OCI-M1 (cell line): ENCODE data around the gene INPP5A.
"Not testable (repeated sequence)": the region's sequence is repeated elsewhere in the genome, so short reads cannot be mapped to it uniquely, and the experiment has no call there.

Experiments used
- DNase-seq: peaks from one replicate; lab custom pipeline; 2025; lab: John Stamatoyannopoulos, UW

The INPP5A gene

DNA sequence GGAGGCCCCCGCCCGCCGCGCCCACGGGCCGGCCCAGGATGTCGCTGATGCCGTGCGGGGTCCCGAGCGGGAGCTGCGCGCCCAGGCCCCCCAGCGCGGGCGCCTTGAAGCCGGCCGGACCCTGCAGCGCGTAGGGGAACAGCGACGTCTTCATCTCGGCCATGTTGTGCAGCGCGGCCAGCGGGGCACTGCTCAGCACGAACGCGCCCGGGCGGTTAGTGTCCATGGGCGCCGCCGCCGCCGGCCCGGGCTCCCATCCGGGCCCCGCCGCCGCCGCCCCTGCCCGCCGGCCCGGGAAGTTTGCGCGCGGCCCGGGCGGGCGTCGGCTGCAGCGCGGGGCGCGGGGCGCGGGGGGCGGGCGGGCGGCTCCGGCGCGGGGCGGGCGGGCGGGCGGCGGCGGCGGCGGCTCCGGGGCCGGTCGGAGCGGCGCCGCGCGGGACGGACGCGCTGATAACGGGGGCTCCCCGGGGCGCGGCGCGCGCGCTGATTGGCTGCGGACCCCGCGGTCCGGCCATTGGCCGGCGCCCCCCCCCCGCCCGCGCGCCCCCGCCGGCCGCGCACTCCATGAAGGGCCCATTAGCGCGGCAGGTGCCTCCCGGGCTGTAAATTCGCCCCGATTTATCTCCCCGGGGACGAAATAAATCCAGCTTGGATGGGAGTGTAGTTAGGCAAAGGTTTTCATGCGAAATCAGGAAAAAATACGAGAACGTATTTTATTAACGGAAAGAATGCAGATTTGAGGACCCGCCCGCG is 248.3 kb downstream of the INPP5A start, which contains the start of gene NKX6-2:
Gene NKX6-2, minus strand, starts transcription at position 425 of the 753 bp plus-strand sequence. Its CDS starts 199 bp downstream, at position 226.
- no peak for DNase-seq

DNA sequence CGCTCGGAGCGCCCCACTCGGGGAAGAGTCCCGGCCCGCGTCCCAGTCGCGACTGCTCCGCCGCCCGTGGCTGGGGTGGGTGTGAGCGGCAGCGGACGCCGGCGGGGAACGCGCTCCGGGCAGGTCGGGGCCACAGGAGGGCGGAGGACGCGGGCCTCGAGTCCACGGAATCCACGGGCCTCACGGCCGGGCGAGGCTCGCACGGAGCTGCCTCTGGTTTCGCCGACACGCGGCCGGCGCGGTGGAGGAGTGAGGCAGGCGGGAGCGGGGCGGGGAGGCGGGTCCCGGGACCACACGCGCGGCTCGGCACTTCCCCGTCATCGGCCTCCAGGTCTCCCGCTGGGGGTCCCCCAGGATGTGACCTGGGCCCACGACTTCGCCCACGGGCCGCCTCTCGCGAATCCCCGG is 248.9 kb downstream of the INPP5A start:
- DNase-seq = no peak

DNA sequence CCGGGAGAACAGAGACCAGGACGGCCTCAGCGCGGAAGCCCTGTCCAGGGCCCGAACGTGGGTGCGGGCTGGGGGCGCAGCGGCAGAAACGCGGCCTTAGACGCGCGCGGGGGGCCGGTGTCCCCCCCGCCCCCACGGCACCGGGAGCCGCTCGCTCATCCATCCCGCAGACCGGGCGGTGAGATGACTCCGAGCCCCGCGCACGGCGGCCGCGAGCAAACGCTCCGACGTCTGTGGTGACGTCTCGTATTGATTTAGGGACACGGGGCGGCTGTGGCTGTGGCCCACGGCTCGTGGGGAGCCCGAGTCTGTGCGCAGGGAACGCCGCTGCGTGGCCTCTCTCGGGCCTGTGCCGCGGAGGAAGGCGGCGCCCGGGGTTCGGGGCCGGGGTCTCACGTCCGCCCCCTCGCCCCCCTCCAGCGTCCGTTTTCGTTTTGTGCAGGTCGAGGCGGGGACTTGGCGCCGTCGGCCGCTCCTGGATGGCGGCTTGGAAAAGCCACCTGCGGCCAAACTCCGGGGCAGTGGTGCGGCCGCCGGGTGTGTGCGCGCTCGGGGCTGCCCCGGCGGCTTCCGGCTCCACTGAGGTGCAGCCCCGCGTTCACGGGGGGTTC is 249.4 kb downstream of the INPP5A start:
- no peak for DNase-seq

DNA sequence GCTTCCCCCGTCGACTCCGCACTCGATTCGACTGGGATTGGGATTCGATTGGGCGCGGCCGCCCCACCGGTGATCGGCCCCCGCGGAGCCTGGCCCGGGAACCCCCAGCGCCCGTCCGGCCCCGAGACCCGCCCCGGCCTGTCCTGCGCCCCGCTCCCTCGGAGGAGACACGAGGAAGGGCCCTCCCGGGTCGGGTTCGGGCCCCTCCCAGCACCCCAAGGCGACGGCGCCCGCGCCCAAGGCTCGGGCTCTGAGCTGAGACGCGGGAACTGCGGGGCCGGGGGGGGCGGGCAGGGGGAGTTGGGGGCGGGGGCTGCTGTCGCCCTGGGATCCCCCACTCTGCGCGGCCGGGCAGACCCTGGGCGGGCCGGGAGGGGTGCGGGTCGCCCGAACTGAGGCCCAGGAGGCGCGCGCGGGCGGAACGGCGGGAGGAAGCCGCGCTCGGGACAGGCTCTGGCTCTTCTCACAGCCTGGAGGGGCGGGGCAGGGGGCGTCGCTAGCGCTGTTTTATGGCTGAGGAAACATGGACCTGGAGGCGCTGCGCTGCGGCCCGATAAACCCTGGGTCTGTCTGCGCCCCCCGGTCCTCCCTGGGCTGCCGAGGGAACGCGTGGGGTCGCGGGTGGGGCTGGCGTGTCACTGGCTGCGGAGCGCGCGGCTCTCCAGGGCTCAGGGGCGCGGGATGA is 250.1 kb downstream of the INPP5A start:
- DNase-seq = no peak

DNA sequence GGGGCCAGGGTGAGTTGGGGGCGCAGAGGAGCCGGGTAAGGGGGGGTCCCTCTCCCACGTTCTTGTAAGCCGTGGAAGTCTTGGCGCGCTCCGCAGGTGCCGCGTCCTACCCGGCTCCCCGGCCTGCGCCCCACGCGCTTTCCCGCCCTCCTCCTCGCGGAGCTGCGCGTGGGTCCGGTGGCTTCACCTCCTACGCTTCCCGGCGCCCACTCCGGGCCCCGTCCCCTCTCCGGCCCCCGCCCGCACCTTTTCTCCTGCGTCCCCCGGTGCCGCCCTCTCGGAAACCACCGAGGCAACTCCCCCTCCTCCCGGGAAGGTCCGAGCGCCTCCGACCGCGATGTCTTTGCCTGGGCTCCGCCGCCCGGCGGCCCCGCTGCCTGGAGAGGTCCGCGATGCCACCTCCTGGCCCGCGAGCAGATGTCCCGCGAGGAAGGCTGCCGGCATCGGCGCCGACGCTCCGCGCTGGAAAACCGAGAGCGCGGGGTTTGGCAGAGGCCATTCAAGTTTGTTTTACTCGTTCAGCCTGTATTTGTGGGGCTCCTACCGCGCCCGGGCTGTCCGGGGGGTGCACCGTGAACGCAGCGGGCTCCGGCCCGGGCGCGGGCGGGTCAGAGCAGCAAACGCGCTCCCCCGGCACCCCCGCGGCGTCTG is 250.7 kb downstream of the INPP5A start:
- no peak for DNase-seq

DNA sequence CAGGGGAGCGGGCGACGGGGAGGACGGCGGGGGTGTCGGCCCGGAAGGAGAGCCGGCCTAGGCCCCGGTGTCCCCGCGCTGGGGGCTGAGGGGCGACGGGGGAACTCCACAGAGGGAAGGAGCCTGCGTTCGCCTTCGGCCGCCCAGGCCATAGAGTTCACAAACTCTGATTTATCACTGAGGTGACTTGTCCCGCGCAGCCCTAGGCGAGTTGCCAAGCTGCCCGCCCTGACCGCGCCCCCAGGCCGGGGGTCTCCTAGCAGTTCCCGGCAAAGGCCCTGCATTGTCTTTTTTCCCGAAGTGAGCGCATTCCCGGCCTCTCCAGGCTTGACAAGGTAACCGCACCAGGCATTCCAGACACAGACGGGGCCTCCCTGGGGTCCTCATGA is 251.2 kb downstream of the INPP5A start:
- DNase-seq = no peak

DNA sequence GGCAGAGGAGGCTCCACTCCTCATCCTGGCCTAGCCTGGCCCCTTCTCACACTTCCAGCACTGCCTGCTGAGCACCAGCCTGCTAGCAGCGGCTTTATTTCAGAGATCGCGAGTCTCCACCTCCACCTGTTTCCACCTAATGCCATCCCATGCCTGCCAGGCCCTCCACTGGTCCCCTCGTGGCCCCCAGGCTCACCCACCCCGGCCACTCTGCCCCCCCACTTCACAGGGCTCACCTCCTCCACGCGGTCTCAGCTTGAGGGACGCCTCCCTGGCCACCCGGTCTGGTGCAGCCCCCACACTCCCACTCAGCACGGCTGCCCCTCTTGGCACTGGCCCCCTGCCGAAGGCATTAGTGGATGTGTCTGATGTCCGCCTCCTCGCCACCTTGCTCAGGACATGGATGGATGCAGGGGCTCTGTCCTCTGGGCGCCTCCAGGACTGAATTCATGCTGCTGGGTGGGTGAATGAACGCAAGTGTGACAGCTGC is 252.1 kb downstream of the INPP5A start:
- no peak for DNase-seq

DNA sequence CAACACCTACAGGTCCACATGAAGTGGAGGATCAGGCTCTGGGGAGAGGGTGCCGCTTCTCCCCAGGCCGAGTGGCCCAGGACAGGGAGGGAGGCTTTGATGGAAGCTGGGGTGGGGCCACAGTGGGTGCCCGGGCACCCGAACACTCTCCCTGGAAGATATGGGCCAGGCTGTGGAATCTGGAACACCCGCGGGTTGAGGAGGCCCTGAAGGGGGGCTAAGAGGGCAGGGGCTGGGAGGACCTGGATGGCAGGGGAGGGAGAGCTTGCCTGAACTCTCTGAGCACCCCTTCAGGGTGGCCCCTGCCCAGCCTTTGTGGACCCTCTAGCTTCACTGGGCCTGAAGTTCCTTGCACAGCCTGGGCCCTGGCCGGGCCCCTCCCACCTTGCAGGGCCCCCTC is 252.9 kb downstream of the INPP5A start:
- DNase-seq = no peak

DNA sequence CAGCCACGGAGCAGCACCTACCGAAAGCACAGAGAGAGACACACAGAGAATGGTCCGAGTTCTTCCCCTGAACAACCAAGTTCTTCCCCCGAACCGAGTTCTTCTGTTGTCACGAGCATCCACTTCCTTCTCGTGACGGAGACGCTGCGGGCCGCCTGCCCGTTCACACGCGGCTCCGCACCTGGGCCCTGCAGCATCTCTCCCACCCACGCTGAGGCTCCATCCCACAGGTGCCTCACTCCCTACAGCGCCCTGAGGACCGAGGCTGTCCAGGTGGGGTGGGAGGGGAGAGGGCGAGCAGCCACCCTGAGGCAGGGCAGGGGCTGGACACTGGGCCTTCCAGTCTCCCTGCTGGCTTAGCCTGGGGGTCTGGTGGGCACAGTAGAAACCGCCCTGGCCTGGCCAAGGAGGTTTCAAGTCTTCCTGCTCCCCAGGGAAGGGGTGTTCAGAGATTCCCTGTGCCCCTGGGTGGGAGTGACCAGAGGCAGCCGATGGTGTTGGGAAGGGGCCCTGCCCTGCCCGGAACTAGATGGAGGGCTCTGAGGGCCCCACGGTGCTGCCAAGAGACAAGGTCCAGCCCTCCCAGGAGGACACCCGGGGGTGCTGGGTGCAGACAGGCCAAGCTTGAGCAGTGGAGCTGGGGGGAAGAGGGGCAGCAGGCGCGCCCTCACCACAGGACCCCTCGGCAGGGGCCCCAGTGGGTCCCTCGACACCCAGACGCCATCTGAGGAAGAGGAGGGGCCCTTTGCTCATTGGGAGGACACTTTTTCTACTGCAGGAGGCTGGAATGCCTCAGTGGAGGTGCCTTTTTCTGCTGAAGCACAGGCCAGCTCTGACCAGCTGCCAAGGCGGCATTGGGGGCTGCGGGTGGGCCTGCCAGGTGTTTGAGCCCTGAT is 253.6 kb downstream of the INPP5A start:
- DNase-seq = no peak

DNA sequence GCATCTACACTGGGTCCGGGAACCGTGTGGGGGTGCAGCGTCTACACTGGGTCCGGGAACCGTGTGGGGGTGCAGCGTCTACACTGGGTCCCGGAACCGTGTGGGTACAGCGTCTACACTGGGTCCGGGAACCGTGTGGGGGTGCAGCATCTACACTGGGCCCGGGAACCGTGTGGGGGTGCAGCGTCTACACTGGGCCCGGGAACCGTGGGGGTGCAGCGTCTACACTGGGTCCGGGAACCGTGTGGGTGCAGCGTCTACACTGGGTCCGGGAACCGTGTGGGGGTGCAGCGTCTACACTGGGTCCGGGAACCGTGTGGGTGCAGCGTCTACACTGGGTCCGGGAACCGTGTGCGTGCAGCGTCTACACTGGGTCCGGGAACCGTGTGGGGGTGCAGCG is 254.5 kb downstream of the INPP5A start:
- DNase-seq = not testable (repeated sequence)

DNA sequence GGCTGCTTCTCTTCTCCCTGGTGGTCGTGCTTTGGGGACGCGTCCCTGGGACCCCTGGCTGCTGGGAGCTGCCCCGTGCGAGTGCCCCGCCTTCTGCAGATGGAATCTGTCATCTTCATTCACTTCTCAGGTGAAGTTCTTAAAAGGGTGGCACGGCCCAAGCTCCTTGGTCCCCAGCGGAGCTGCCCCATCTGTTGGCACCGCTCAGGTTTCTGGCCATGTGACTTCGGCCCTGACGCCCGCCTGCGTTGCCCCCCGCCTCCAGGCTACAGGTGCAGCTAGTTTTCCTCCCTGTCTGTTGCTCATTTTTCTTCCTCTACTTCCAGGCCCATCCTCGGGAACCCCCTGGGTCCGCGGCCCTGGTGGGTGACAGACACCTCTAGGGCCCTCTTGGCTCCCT is 255.2 kb downstream of the INPP5A start:
- no peak for DNase-seq

DNA sequence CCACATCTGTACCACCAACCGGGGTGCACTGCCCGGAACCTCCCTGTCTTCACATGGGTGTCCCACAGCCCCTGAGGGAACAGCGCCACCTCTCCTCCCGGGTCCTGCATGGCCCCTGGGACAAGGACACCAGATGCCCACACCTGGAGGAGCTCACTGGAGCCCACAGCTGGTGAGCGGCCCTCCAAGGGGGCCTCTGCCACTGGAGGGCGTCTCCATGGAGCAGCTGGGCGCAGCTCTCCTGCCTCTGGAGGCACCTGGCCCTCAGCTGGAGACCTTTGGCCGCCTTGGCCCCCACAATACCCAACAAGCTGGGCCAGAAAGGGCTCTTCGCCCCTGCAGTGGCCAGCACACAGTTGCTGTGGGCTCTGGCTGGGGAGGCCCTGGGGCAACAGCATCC is 255.6 kb downstream of the INPP5A start:
- no peak for DNase-seq

DNA sequence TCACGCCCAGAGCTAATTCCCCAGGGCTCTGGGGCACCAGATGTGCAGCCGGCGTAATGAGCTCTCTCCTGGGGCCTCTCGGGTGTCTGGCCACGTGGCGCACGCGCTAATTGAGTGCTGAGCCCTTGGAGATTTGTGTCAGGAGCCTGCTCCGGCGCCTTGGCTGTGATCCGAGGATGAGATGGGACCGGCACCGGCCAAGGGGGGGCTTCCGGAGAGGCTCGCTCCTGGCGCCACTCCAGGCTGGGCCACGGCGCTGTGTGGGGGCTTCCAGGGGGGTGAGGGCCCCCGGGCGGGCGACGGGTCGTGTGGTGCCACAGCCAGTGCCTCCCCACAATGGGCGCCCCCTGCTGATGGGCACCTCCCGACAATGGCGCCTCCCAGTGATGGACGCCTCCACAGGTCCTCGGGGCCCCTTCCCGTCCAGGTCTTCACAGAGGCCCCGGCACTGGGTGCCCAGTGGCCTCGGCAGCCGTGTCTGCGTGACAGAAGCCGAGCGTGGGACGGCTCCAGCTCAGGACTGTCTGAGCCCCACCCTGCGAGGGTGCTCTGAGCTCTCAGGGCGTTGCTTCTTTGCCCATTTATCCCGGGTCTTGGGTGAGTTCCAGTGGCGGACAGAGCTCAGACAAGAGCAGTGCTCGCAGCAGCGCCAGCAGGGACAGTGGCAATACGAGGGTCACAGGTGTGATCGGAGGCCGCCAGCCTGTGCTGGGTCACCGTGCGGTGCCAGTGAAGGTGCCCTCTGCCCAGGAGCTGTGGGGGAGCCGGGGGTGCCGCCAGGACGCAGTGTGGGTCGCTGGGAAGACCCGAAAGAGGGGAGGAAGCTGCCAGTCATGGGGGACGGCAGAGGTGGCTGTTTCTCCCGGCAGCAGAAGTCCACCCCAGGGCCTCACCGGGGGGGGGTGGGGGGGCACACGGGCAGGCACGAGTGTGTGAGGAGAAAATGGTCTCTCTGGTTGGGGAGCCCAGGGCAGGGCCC is 256.6 kb downstream of the INPP5A start:
- DNase-seq = no peak

DNA sequence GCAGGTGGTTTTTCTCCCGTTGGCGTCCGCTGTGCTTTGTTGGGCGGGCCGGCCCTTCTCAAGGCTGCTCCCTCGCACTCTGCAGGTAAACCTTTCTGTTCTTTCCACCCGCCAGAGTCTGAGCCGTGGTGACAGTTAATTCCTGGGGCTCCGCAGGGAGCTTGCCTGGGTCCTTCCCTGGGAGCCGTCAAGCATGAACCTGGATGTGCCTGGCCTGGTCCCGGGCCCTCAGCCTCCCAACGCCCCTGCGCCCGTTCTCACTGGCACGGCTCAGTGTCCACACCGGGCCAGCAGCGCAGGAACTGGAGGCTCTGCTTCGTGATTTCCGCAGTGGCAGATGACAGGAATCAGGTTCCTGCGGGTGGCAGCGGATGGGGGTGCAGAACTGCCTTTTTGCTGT is 259.3 kb downstream of the INPP5A start:
- DNase-seq = no peak

DNA sequence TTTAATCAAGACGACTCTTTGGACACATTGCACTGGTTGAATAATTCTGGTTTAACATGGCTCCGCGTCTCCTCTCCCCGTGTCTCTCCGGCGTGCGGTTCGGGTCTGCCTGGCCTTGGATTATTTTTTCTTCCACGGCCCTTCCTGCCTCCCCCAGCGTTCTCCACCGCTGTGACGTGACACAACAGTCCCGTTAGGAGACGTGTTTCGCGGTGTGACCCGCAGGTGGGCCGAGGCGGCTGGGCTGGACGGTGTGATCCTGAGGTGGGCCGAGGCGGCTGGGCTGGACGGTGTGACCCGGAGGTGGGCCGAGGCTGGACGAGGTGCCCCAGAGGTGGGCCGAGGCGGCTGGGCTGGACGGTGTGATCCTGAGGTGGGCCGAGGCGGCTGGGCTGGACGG is 260.4 kb downstream of the INPP5A start:
- DNase-seq = not testable (repeated sequence)

DNA sequence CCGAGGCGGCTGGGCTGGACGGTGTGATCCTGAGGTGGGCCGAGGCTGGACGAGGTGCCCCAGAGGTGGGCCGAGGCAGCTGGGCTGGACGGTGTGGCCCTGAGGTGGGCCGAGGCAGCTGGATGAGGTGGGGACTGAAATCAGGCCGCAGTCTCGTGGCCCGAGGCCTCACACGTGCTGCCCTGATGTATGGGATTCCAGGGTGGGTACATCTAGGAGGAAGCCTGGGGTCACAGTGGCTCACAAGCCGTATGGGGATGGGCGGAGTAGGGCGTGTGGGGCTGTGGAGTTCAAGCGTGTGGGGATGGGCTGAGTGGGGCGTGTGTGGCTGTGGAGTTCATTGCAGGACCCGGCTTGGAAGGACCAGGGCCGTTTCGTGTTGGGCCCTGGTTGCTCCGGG is 260.8 kb downstream of the INPP5A start:
- no peak for DNase-seq

DNA sequence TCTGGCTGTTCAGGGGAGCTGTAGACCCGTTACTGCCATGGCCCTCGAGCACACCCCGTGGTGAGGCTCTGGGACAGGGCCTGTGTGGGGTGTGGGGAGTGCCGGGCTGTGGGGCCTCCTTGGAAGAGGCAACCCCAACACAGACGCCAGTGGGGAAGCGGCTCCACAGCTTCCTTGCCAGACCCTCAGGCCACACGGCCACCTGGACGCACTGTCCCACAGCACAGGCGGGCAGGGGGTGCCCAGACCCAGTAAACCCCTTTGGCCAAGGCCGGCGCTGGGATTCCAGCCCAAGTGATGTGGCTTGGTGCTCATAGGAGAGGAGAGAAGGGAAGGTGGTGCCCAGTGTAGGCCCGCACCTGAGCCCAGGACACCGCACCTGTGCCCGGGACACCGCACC is 261.3 kb downstream of the INPP5A start:
- DNase-seq = no peak

DNA sequence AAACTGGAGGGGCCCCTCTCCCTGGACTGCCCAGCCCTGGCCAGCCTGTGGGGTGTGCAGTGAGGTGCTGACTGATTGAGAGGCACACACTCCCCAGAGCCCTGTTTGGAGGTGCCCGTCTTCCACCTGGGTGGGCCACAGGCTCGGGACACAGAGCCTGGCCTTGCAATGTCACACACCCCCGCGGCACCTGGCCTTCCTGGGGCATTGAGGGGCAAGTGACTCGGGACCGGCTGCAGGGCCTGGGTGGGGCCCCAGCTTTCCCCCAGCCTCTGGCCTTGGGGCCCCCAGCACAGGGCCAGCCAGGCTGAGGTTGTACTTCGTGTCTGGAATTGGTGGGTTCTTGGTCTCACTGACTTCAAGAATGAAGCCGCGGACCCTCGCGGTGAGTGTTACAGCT is 262.3 kb downstream of the INPP5A start:
- DNase-seq = no peak

DNA sequence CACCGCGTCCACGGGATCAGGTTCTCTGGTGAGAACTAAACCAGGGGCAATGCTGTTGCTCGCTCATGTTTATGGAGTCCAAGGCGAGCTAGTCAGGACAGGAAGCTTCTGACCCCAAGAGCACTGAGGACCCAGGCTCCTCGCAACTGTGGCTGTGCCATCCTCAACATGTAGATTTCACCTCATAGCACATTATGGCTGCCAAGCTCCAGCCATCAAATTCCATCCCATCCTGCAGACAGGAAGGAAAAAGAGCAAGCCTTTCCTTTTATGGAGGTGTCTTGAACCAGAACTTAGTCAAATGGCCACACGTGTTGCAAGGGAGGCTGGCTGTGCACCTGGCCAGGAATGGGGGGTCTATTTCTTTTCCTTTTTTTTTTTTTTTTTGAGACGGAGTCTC is 264.5 kb downstream of the INPP5A start:
- DNase-seq = no peak

DNA sequence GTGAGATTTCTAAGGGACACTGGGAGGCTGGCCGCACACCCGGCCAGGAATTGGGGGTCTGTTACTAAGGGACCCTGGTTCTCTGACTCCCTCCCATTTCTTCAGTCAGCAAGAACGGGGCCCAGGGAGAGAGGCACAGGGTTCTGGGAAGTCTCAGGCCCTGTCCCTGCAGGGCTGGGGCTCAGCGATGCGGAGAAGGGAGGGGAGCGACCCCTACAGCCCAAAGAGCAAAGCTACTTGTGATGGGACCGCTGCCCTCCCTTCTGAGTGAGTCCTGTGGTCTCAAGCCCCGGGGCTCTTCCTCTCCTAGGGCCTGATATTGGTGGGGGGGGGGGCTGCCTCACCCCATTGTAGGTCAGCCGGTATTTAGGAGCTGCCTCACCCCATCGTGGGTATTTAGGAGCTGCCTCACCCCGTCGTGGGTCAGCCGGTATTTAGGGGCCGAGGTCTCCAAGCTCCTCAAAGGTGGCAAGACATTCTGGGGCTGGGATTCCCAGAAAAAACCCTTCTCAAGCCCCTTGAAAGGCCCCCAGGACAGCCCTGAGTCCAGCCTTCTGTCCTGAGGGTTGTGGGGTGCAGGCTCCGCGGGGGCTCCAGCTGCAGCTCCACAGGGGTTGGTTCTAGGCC is 265.2 kb downstream of the INPP5A start:
- DNase-seq = no peak
